H1 (cell line): ENCODE measurements around the gene AGPAT2.

Experiments used
- BACH1 ChIP-seq: IDR thresholded peaks from 2 replicates; pipeline ENCODE4 v1.6.1; 2012; ENCODE audit warnings: low read length, improper control_type of control experiment
- CEBPB ChIP-seq: IDR thresholded peaks from 2 replicates; pipeline ENCODE4 v1.6.1; 2012; ENCODE audit warnings: low read depth, low read length
- CREB1 ChIP-seq: IDR thresholded peaks from 2 replicates; pipeline ENCODE4 v1.6.1; 2012; ENCODE audit warnings: inconsistent platforms
- CTCF ChIP-seq, 3 experiments: IDR thresholded peaks; 1 replicate in 2 of 3; 2 replicates in 1 of 3; pipeline versions ENCODE4 v1.5.1 to v1.6.1; 2011; ENCODE audit warnings: low read length in 3 of 3, mild to moderate bottlenecking in 3 of 3, inconsistent platforms in 2 of 3, low read depth in 1 of 3, moderate library complexity in 1 of 3; ENCODE audit not compliant: insufficient read depth in 1 of 3; ENCODE audit errors: control extremely low read depth in 1 of 3
- EP300 ChIP-seq, 2 experiments: IDR thresholded peaks; 1 replicate in 1 of 2; 2 replicates in 1 of 2; pipeline ENCODE4 v1.6.1; 2011 to 2012; ENCODE audit warnings: low read depth in 2 of 2, low read length in 2 of 2, mild to moderate bottlenecking in 2 of 2, borderline replicate concordance in 1 of 2, inconsistent platforms in 1 of 2, moderate library complexity in 1 of 2
- EZH2 ChIP-seq: fragments of 200-600 bp; sonication (generic); IDR thresholded peaks from 2 replicates; pipeline ENCODE4 v1.7.1; 2012; ENCODE audit warnings: low read depth, mild to moderate bottlenecking, moderate library complexity, low read length, inconsistent platforms; ENCODE audit not compliant: severe bottlenecking
- GABPA ChIP-seq: IDR thresholded peaks from 2 replicates; pipeline ENCODE4 v1.6.1; 2011; ENCODE audit warnings: mild to moderate bottlenecking, low read length, moderate library complexity, borderline replicate concordance; ENCODE audit not compliant: insufficient read depth
- HDAC2 ChIP-seq, 2 experiments: fragments of 300-600 bp in 1 of 2; sonication (generic) in 1 of 2; IDR thresholded peaks; 2 replicates each; pipeline ENCODE4 v1.6.1; 2011 to 2012; ENCODE audit warnings: low read depth in 2 of 2, low read length in 2 of 2, mild to moderate bottlenecking in 2 of 2, moderate library complexity in 2 of 2, borderline replicate concordance in 1 of 2, inconsistent platforms in 1 of 2
- JUN ChIP-seq: IDR thresholded peaks from 2 replicates; pipeline ENCODE4 v1.6.1; 2011; ENCODE audit warnings: low read depth, mild to moderate bottlenecking, improper control_type of control experiment, low read length
- POLR2A ChIP-seq, 2 experiments: IDR thresholded peaks; 1 replicate in 1 of 2; 2 replicates in 1 of 2; pipeline ENCODE4 v1.6.1; 2011; ENCODE audit warnings: low read depth in 2 of 2, low read length in 2 of 2, mild to moderate bottlenecking in 2 of 2; ENCODE audit errors: control extremely low read depth in 1 of 2
- POLR2AphosphoS5 ChIP-seq: IDR thresholded peaks from 2 replicates; pipeline ENCODE4 v1.6.1; 2011; ENCODE audit warnings: low read depth, low read length
- RAD21 ChIP-seq, 2 experiments: IDR thresholded peaks in 1 of 2; conservative IDR thresholded peaks in 1 of 2; 2 replicates each; pipeline ENCODE4 v1.6.1; 2011; ENCODE audit warnings: low read depth in 2 of 2, low read length in 2 of 2, improper control_type of control experiment in 1 of 2, inconsistent platforms in 1 of 2, mild to moderate bottlenecking in 1 of 2, moderate library complexity in 1 of 2
- SP1 ChIP-seq: IDR thresholded peaks from 2 replicates; pipeline ENCODE4 v1.6.1; 2011; ENCODE audit warnings: low read depth, low read length
- TF ChIP-seq, protein P1 (sequence below): IDR thresholded peaks from 2 replicates; pipeline ENCODE4 v1.6.1; 2012; ENCODE audit warnings: low read length, inconsistent platforms

DNA sequence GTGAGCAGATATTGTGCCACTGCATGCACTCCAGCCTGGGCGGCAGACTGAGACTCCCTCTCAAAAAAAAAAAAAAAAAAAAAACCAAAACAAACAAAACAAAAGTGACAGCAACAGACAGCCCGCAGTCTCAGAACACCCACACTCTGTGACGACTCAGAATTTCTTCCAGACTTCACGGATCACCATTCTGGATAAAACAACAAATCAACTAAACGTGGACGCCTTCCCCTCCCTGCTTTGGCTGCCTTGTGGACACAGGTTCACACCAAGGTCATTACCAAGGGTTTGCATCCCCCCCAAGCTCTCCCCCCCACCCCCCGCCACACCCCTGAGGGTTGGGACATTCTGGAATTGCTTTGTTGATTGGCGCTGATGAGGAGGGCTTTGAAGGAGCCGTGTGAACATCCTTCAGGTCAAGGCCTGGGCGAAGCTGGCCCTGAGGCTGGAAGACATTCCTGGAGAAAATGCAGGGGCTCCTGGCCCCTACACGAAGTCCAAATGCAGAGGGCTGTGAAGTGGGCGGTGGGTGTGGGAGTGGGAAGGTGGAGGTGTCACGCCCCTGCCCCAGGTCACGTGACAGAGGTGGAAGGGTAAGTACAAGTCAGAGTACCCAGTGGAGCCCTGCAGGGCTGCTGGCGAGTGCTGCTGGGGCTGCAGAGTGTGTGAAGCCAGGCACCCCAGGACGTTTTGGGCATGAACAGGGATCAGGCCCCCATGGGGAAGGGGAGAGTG, 45.4 kb upstream of the AGPAT2 start:
- TF ChIP-seq POLR2AphosphoS5 (no peak), CTCF (IDR thresholded peaks at IDR 0.05; ENCODE audit: control extremely low read depth in 1 of 3, insufficient read depth in 1 of 3, low read depth in 1 of 3, low read length in 3 of 3) (no peak), POLR2A (IDR thresholded peaks at IDR 0.05; ENCODE audit: control extremely low read depth in 1 of 2, low read depth in 2 of 2, low read length in 2 of 2) (no peak), GABPA (no peak), EP300 (IDR thresholded peaks at IDR 0.05; ENCODE audit: borderline replicate concordance in 1 of 2, low read depth in 2 of 2, low read length in 2 of 2) (no peak), BACH1 (no peak), EZH2 (no peak), JUN (no peak), SP1 (no peak), CEBPB (no peak), HDAC2 (IDR thresholded peaks at IDR 0.05; ENCODE audit: borderline replicate concordance in 1 of 2, low read depth in 2 of 2, low read length in 2 of 2) (no peak), RAD21 (IDR thresholded peaks at IDR 0.05 in 1 of 2, conservative IDR thresholded peaks at IDR 0.05 in 1 of 2; ENCODE audit: low read depth in 2 of 2, low read length in 2 of 2) (no peak), CREB1 (no peak)
- TF ChIP-seq, protein P1, sequence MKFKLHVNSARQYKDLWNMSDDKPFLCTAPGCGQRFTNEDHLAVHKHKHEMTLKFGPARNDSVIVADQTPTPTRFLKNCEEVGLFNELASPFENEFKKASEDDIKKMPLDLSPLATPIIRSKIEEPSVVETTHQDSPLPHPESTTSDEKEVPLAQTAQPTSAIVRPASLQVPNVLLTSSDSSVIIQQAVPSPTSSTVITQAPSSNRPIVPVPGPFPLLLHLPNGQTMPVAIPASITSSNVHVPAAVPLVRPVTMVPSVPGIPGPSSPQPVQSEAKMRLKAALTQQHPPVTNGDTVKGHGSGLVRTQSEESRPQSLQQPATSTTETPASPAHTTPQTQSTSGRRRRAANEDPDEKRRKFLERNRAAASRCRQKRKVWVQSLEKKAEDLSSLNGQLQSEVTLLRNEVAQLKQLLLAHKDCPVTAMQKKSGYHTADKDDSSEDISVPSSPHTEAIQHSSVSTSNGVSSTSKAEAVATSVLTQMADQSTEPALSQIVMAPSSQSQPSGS, result no peak
